H9 (cell line): ENCODE results near the gene HDLBP. TPM values are rescaled to one million over a fixed set of nuclear protein-coding genes. Genes with fewer than 3 reads are reported as not detected.

ENCODE experiments used
- DNase-seq: peaks from one replicate; pipeline ENCODE4 v3.0.0-alpha.2; 2017
- H2AFZ ChIP-seq: one replicate; pipeline ENCODE4 v1.6.1; 2013; ENCODE audit warnings: mild to moderate bottlenecking, low read length, control low read depth, moderate library complexity
- H2AK5ac ChIP-seq: 2 replicates; pipeline ENCODE4 v1.6.1; 2013; ENCODE audit warnings: low read length, control low read depth, mixed read lengths; ENCODE audit not compliant: insufficient read length
- H2BK120ac ChIP-seq: one replicate; pipeline ENCODE4 v1.6.1; 2013; ENCODE audit warnings: low read depth, mild to moderate bottlenecking, low read length, control low read depth, inconsistent platforms; ENCODE audit not compliant: poor library complexity, severe bottlenecking
- H2BK12ac ChIP-seq: 2 replicates; pipeline ENCODE4 v1.6.1; 2013; ENCODE audit warnings: low read length, control low read depth, mixed read lengths, low read depth; ENCODE audit not compliant: insufficient read length
- H2BK15ac ChIP-seq: 2 replicates; pipeline ENCODE4 v1.6.1; 2013; ENCODE audit warnings: low read depth, low read length, control low read depth
- H2BK20ac ChIP-seq: one replicate; pipeline ENCODE4 v1.6.1; 2013; ENCODE audit warnings: low read depth, mild to moderate bottlenecking, low read length, control low read depth, inconsistent platforms; ENCODE audit not compliant: poor library complexity, severe bottlenecking
- H2BK5ac ChIP-seq: 2 replicates; pipeline ENCODE4 v1.6.1; 2013; ENCODE audit warnings: low read length, control low read depth, mixed read lengths; ENCODE audit not compliant: insufficient read length
- H3K14ac ChIP-seq: 2 replicates; pipeline ENCODE4 v1.6.1; 2013; ENCODE audit warnings: low read length, control low read depth; ENCODE audit not compliant: insufficient read depth
- H3K18ac ChIP-seq: 2 replicates; pipeline ENCODE4 v1.6.1; 2013; ENCODE audit warnings: low read depth, mild to moderate bottlenecking, mixed read lengths, low read length, control low read depth; ENCODE audit not compliant: insufficient read length
- H3K23ac ChIP-seq: 2 replicates; pipeline ENCODE4 v1.6.1; 2013; ENCODE audit warnings: low read length, control low read depth, mixed read lengths, low read depth; ENCODE audit not compliant: insufficient read length
- H3K23me2 ChIP-seq: 2 replicates; pipeline ENCODE4 v1.6.1; 2013; ENCODE audit warnings: low read depth, mild to moderate bottlenecking, mixed read lengths, low read length, control low read depth; ENCODE audit not compliant: insufficient read length, poor library complexity, severe bottlenecking
- H3K27ac ChIP-seq: 2 replicates; pipeline ENCODE4 v1.5.1; 2013; ENCODE audit warnings: low read length, control low read depth, mixed read lengths, low read depth; ENCODE audit not compliant: insufficient read length
- H3K27me3 ChIP-seq: 2 replicates; pipeline ENCODE4 v1.6.1; 2013; ENCODE audit warnings: low read length, control low read depth, inconsistent platforms; ENCODE audit not compliant: insufficient read depth
- H3K4ac ChIP-seq: 2 replicates; pipeline ENCODE4 v1.6.1; 2013; ENCODE audit warnings: low read depth, mild to moderate bottlenecking, control low read depth, inconsistent platforms, low read length, moderate library complexity
- H3K4me1 ChIP-seq: 2 replicates; pipeline ENCODE4 v1.6.1; 2013; ENCODE audit warnings: low read length, control low read depth, inconsistent platforms; ENCODE audit not compliant: insufficient read depth
- H3K4me2 ChIP-seq: 2 replicates; pipeline ENCODE4 v1.6.1; 2013; ENCODE audit warnings: low read length, control low read depth, mixed read lengths; ENCODE audit not compliant: insufficient read length, insufficient read depth
- H3K56ac ChIP-seq: 2 replicates; pipeline ENCODE4 v1.6.1; 2013; ENCODE audit warnings: low read depth, mild to moderate bottlenecking, mixed read lengths, low read length, control low read depth; ENCODE audit not compliant: insufficient read length
- H3K79me1 ChIP-seq: 2 replicates; pipeline ENCODE4 v1.6.1; 2013; ENCODE audit warnings: low read depth, mild to moderate bottlenecking, moderate library complexity, low read length, control low read depth, inconsistent platforms; ENCODE audit not compliant: insufficient read depth, poor library complexity, severe bottlenecking
- H3K79me2 ChIP-seq: 2 replicates; pipeline ENCODE4 v1.6.1; 2013; ENCODE audit warnings: low read length, control low read depth, inconsistent platforms; ENCODE audit not compliant: insufficient read depth
- H3K9ac ChIP-seq: 2 replicates; pipeline ENCODE4 v1.6.1; 2013; ENCODE audit warnings: low read length, control low read depth, mixed read lengths; ENCODE audit not compliant: insufficient read length; ENCODE audit errors: extremely low read depth
- H3K9me3 ChIP-seq: one replicate; pipeline ENCODE4 v1.6.1; 2013; ENCODE audit warnings: low read depth, low read length, inconsistent platforms; ENCODE audit not compliant: control insufficient read depth
- H3T11ph ChIP-seq: one replicate; pipeline ENCODE4 v1.6.1; 2013; ENCODE audit warnings: mild to moderate bottlenecking, low read length, control low read depth, inconsistent platforms
- H4K20me1 ChIP-seq: one replicate; pipeline ENCODE4 v1.6.1; 2013; ENCODE audit not compliant: control insufficient read depth, insufficient read length, insufficient read depth
- H4K5ac ChIP-seq: 2 replicates; pipeline ENCODE4 v1.6.1; 2013; ENCODE audit warnings: low read depth, mild to moderate bottlenecking, mixed read lengths, low read length, control low read depth; ENCODE audit not compliant: insufficient read length
- H4K8ac ChIP-seq: replicated peaks from 2 replicates; pipeline ENCODE4 v1.6.1; 2013; ENCODE audit warnings: low read length, control low read depth, mixed read lengths, low read depth; ENCODE audit not compliant: insufficient read length
- H4K91ac ChIP-seq: 2 replicates; pipeline ENCODE4 v1.6.1; 2013; ENCODE audit warnings: low read depth, mild to moderate bottlenecking, moderate library complexity, mixed read lengths, low read length, control low read depth; ENCODE audit not compliant: insufficient read length
- H3K27ac Mint-ChIP-seq, 3 experiments: 2 replicates in 2 of 3; 3 replicates in 1 of 3; pipeline ENCODE4 v1.8.0; 2020 to 2021; ENCODE audit warnings: mixed read lengths in 3 of 3, mild to moderate bottlenecking in 1 of 3, moderate library complexity in 1 of 3
- H3K27me3 Mint-ChIP-seq: 2 replicates; pipeline ENCODE4 v1.8.0; 2021; ENCODE audit warnings: low read depth, mild to moderate bottlenecking, moderate library complexity, mixed read lengths
- H3K36me3 Mint-ChIP-seq, 3 experiments: 2 replicates in 2 of 3; 3 replicates in 1 of 3; pipeline ENCODE4 v1.8.0; 2020 to 2021; ENCODE audit warnings: low read depth in 3 of 3, mixed read lengths in 3 of 3; ENCODE audit not compliant: insufficient read depth in 1 of 3
- H3K4me1 Mint-ChIP-seq, 2 experiments: 2 replicates each; pipeline ENCODE4 v1.8.0; 2020; ENCODE audit warnings: mixed read lengths in 2 of 2
- H3K4me3 Mint-ChIP-seq, 2 experiments: 2 replicates in 1 of 2; 3 replicates in 1 of 2; pipeline ENCODE4 v1.8.0; 2020 to 2021; ENCODE audit warnings: mild to moderate bottlenecking in 2 of 2, mixed read lengths in 2 of 2, moderate library complexity in 1 of 2
- H3K9me3 Mint-ChIP-seq, 2 experiments: 2 replicates in 1 of 2; 3 replicates in 1 of 2; pipeline ENCODE4 v1.8.0; 2020; ENCODE audit warnings: mild to moderate bottlenecking in 2 of 2, mixed read lengths in 2 of 2, moderate library complexity in 1 of 2
- CTCF ChIP-seq: fragments of 200-600 bp; sonication (generic); conservative IDR thresholded peaks from 3 replicates; pipeline ENCODE4 v1.8.0; 2021; ENCODE audit warnings: antibody characterized with exemption, mild to moderate bottlenecking
- WGBS: extraction: QIAGEN DNeasy Blood & Tissue Kit; methylation state at CpG from one replicate; pipeline ENCODE4 v1.1.7; 2013; ENCODE audit warnings: missing lambda C conversion rate, low lambda C conversion rate, mixed read lengths; ENCODE audit not compliant: insufficient read length; ENCODE audit errors: extremely low coverage; 5-methylcytosine and 5-hydroxymethylcytosine counted together
- total RNA-seq: library from RNA; stranded (reverse); gene quantifications from 2 replicates; pipeline ENCODE4 v1.2.1, GENCODE V29; 2021

Gene HDLBP
- total RNA-seq, 1 experiment from 2014 or later: 364 TPM

- Histone ChIP-seq H2BK15ac (no peak overlapping the region), H3K23me2 (no peaks in the 10 kb centered on the region), H3K79me1 (no peaks in the 10 kb centered on the region), H3K4me2 (no peak overlapping the region), H3K9me3 (no peaks in the 10 kb centered on the region), H2AFZ (no peak overlapping the region), H3K56ac (no peak overlapping the region), H3K27me3 (no peaks in the 10 kb centered on the region), H3K14ac (no peak overlapping the region), H3K9ac (no peak overlapping the region), H3K79me2 (no peaks in the 10 kb centered on the region), H3K4ac (no peak overlapping the region), H3K23ac (no peak overlapping the region), H2BK120ac (no peak overlapping the region), H3K4me1 (no peaks in the 10 kb centered on the region), H4K5ac (no peak overlapping the region), H4K91ac (no peak overlapping the region), H2AK5ac (no peak overlapping the region), H4K8ac (no peak overlapping the region), H2BK5ac (no peak overlapping the region), H3T11ph (no peak overlapping the region), H2BK20ac (no peak overlapping the region), H3K18ac (no peak overlapping the region), H3K27ac (no peak overlapping the region), H4K20me1 (no peaks in the 10 kb centered on the region), H2BK12ac (no peak overlapping the region)
- no peak for TF ChIP-seq CTCF
- peak overlapping the region in 1 of 3 experiments; percentile 55; a peak in 1 of 7 replicates for H3K27ac Mint-ChIP-seq
- no peak for DNase-seq
- H3K9me3 Mint-ChIP-seq: no peaks in the 10 kb centered on the region; a peak in 1 of 5 replicates
- H3K27me3 Mint-ChIP-seq: no peaks in the 10 kb centered on the region
- H3K4me1 Mint-ChIP-seq: peaks cover 0 to 6% of the 10 kb centered on the region in 2 experiments; a peak in 2 of 4 replicates
- WGBS: no CpG with 5 or more reads among the region's 12 CpGs
- peaks cover 7 to 16% (median 9%) of the 10 kb centered on the region in 3 experiments; a peak in 5 of 7 replicates for H3K36me3 Mint-ChIP-seq
- H3K4me3 Mint-ChIP-seq: no peak overlapping the region
Measured at GRCh38 chr2:241177526-241178334, 137.7 kb downstream of the HDLBP start.

Other genes starting within 250 kb of the HDLBP start
- 35.0 and 36.6 TPM in 2 replicates for gene MTERF4, start 213.4 kb downstream of the HDLBP start, total RNA-seq
- 66.1 and 68.0 TPM in 2 replicates for gene PASK, start 166.2 kb downstream of the HDLBP start, total RNA-seq
- gene PPP1R7, start 165.2 kb downstream of the HDLBP start, total RNA-seq: 60.2 and 60.4 TPM in 2 replicates
- 3.9 and 5.2 TPM in 2 replicates for gene ANO7, start 127.0 kb downstream of the HDLBP start, total RNA-seq
- gene SEPTIN2, start 253 bp upstream of the HDLBP start, total RNA-seq: 385 and 399 TPM in 2 replicates
- gene FARP2, start 40.6 kb upstream of the HDLBP start, total RNA-seq: 31.0 and 33.9 TPM in 2 replicates
- 189 TPM in 2 replicates for gene STK25, start 192.9 kb upstream of the HDLBP start, total RNA-seq
- gene BOK, start 243.1 kb upstream of the HDLBP start, total RNA-seq: 33.9 and 35.6 TPM in 2 replicates